GM19324 (cell line): ENCODE data around the gene HGFAC.
"Not testable (repeated sequence)": the region's sequence is repeated elsewhere in the genome, so short reads cannot be mapped to it uniquely, and the experiment has no call there.

ENCODE experiments used
- ATAC-seq: cut with Tn5 transposase; IDR thresholded peaks from one replicate; pipeline ENCODE4 v1.9.1; 2021; ENCODE audit warnings: mild to moderate bottlenecking, moderate library complexity; ENCODE audit not compliant: unreplicated experiment, low FRiP score

HGFAC gene

GRCh38 chr4:3459156-3459555 lies 17.4 kb downstream of the HGFAC start:
- not testable (repeated sequence) for ATAC-seq

GRCh38 chr4:3460926-3461325 lies 19.2 kb downstream of the HGFAC start:
- no peak for ATAC-seq

DNA sequence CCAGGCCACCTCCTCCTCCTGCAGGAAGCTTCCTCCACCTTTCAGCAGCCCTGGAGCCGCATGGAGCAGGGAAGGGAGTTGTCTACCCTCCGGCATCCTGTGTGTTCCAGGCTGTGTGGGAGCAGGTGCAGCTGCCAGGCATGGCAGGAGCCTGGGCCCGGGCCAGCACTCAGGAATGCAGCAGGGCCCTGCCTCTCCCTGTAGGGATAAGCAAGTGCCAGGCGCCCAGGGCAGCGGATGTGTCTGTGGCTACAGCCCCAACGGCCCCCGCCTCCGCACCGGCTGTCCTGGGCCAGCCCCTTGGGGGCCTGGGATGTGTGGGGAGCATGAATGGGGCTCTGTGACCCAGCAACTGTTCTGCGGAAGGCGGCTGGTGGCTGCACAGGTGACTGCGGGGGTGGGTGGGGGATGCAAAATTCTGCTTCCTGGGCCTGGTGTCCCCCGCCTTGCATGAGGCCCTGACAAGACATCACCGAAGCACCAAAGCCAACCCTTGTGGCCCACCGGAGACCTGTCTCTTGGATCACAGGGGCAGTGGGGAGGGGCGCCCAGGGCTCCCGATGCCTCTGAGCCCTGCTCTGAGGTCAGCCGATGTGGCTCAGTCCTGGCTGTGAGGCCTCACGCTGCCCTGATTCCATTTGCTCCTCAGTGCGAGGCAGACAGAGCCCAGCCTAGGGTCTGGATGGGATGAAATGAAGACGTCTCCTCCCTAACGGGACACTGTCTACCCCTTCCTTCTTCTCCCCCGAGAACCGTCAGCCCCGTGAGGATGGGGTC lies 19.9 kb downstream of the HGFAC start:
- no peak for ATAC-seq

DNA sequence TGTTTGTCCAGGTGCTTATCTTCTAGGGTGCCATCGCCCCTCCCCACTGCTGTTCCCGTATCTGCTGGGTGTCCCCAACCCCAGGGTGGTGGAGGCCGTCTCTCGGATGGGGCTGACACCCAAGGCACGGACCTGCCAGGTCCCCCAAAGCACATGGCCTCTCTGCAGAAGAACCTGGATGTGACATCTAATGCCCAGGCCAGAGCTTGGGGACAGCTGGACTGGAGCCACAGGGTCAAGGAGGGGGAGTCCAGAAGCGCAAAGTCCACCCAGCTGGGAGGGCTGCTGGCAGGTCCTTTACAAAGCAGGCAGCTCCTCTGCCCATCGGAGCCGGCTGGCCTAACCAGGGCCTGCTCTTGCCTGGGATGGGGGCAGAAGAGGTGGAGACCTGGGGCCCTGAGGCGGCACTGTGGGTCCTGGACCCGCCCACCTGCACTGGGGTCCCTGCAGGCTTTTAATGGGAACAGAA lies 20.6 kb downstream of the HGFAC start:
- ATAC-seq, result no peak

DNA sequence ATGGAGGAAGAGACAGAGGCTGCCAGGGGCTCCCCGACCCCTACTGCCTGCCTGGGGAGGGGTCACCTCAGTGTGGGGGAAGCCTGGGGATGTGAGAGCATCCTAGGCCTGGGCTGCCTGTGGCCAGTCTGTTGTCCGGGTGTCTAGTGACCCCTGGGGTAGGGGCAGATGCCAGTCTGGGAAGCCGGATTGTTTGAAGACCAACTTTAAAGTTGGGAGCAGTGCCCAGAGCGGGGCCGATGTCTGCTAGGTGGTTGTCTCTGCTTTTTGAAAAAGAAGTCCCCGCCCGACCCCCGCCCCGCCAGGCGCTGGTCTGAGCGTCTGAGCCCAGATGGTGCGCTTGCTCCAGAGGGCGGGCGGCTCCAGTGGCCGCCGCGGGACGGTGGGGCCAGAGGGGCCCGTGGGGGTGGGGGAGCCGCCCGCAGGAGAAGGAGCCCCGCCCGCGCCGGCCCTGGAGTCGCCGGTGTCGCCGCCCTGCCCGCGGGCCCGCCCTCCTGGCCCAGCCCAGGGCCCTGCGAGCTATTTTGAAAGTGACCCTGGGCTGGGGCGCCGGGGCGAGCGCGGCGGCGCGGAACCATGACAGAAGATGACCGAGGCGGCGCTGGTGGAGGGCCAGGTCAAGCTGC lies 21.1 kb downstream of the HGFAC start, which contains the start of gene DOK7:
Gene DOK7, plus strand, starts transcription at position 517 of the 626 bp plus-strand sequence. Its CDS starts 70 bp downstream, at position 587.
- no peak for ATAC-seq

GRCh38 chr4:3463556-3464348 lies 22.0 kb downstream of the HGFAC start:
- ATAC-seq, result no peak

DNA sequence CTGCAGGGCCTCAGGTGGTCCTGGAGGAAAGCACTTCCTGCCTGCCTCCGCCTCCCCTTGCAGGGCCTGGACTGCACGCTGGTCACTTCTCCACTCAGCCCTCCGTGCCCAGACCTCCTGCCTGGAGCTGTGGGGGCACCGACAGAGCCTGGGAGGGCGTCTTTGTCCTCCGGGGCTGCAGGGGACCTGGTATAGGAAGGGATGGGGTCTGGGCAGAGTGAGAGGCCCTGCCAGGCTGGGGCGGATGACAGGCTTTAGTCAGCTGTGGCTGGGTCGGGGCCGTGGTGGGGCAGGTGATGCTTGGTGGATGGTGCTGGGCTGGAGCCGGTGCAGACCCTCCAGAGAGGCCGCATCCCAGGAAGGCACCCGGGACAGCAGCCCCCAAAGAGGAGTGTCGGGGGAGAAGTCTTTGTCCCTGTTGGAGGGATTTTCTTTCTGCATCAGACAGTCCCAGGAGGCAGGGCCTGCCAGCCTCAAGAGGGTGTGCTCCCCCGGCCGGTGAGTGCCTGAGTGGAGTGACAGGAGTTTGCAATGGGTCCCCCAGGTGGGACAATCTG lies 22.7 kb downstream of the HGFAC start:
- no peak for ATAC-seq

GRCh38 chr4:3464911-3465697 lies 23.3 kb downstream of the HGFAC start:
- no peak for ATAC-seq

- no peak for ATAC-seq
These were observed 24.2 kb downstream of the HGFAC start for GRCh38 chr4:3465698-3466671.

GRCh38 chr4:3466691-3467600 lies 25.2 kb downstream of the HGFAC start:
- no peak for ATAC-seq

- no peak for ATAC-seq
These were observed 25.8 kb downstream of the HGFAC start for GRCh38 chr4:3467601-3468031.

GRCh38 chr4:3468154-3468553 lies 26.4 kb downstream of the HGFAC start:
- ATAC-seq, result no peak

DNA sequence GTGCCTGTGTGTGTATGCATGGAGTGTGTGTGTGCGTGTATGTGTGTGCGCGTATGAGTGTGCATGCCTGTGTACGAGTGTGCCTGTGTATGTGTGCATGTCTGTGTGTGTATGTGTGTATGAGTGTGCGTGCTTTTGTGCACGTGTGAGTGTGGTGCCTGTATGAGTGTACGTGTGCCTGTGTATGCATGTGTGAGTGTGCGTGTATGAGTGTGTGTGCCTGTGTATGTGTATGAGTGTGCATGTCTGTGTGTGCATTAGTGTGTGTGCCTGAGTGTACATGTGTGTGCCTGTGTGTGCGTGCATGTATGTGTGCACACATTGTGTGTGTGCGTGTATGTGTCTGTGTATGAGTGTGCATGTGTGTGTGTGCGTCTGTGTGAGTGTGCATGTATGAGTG lies 27.0 kb downstream of the HGFAC start:
- no peak for ATAC-seq

- ATAC-seq, result no peak
These were observed 27.8 kb downstream of the HGFAC start for GRCh38 chr4:3469386-3470243.

- no peak for ATAC-seq
These were observed 28.7 kb downstream of the HGFAC start for GRCh38 chr4:3470244-3471097.
